Panc1 (cell line): ENCODE results near the gene UACA. TPM values are rescaled to one million over a fixed set of nuclear protein-coding genes. Genes with fewer than 3 reads are reported as not detected.
A peak's percentile ranks its signal among the peaks of the same experiment; 100 is the strongest.

Experiments used
- ATAC-seq: fragments of 200-7000 bp; cut with Tn5 transposase; 2 replicates; pipeline ENCODE4 v1.9.1; 2020; ENCODE audit warnings: mild to moderate bottlenecking, moderate library complexity
- BruUV-seq: library from RNA; stranded (reverse); fragments of 400-500 nt; replicated peaks from 2 replicates; lab custom pipeline; 2021; lab: Mats Ljungman, UMichigan
- CTCF ChIA-PET: fragments of 300-600 bp; sonication (Branson Sonifier 250); formaldehyde crosslinking; loops from one replicate; lab custom pipeline; 2022; ENCODE audit warnings: antibody characterized with exemption; lab: Charles Lee
- POLR2A ChIA-PET: fragments of 300-600 bp; sonication (Branson Sonifier 250); formaldehyde crosslinking; loops from one replicate; lab custom pipeline; 2022; ENCODE audit warnings: antibody characterized with exemption; lab: Charles Lee
- DNase-seq: peaks from one replicate; pipeline ENCODE4 v3.0.0-alpha.2; 2010; ENCODE audit warnings: low read depth, low spot score
- H3K27ac ChIP-seq: 2 replicates; pipeline ENCODE4 v1.5.1; 2011; ENCODE audit warnings: mild to moderate bottlenecking, low read length, inconsistent platforms
- H3K27me3 ChIP-seq: fragments of 200-500 bp; sonication (Bioruptor generic); 2 replicates; pipeline ENCODE4 v1.6.0; 2014; ENCODE audit warnings: low read length, inconsistent platforms; ENCODE audit not compliant: control insufficient read depth, insufficient read depth
- H3K36me3 ChIP-seq: fragments of 200-500 bp; sonication (Bioruptor generic); 2 replicates; pipeline ENCODE4 v1.5.1; 2014; ENCODE audit warnings: inconsistent platforms, mild to moderate bottlenecking, low read length, moderate library complexity; ENCODE audit not compliant: control insufficient read depth, insufficient read depth
- H3K4me1 ChIP-seq: 2 replicates; pipeline ENCODE4 v1.5.1; 2011; ENCODE audit warnings: inconsistent platforms, mild to moderate bottlenecking, low read length, moderate library complexity; ENCODE audit not compliant: control insufficient read depth, insufficient read depth
- H3K4me3 ChIP-seq, 2 experiments: 2 replicates each; pipeline ENCODE4 v1.5.1; 2011 to 2012; ENCODE audit warnings: low read depth in 2 of 2, low read length in 2 of 2, mild to moderate bottlenecking in 2 of 2, inconsistent platforms in 1 of 2, moderate library complexity in 1 of 2
- H3K9me3 ChIP-seq: fragments of 200-500 bp; sonication (Bioruptor generic); 2 replicates; pipeline ENCODE4 v1.5.1; 2014; ENCODE audit warnings: low read depth, mild to moderate bottlenecking, inconsistent platforms, low read length, moderate library complexity; ENCODE audit not compliant: control insufficient read depth, insufficient read depth
- POLR2AphosphoS5 ChIP-seq: IDR thresholded peaks from 2 replicates; pipeline ENCODE4 v1.6.1; 2012; ENCODE audit warnings: mild to moderate bottlenecking, low read depth, low read length, moderate library complexity
- REST ChIP-seq, 2 experiments: IDR thresholded peaks; 2 replicates each; pipeline ENCODE4 v1.6.1; 2011 to 2012; ENCODE audit warnings: low read depth in 2 of 2, control low read depth in 1 of 2, low read length in 1 of 2, mild to moderate bottlenecking in 1 of 2, moderate library complexity in 1 of 2; ENCODE audit not compliant: insufficient read depth in 1 of 2
- SIN3A ChIP-seq: IDR thresholded peaks from 2 replicates; pipeline ENCODE4 v1.6.1; 2012; ENCODE audit warnings: low read depth, mild to moderate bottlenecking, low read length, moderate library complexity, borderline replicate concordance; ENCODE audit not compliant: insufficient read depth
- TCF7L2 ChIP-seq: IDR thresholded peaks from 2 replicates; pipeline ENCODE4 v1.6.1; 2011; ENCODE audit warnings: mild to moderate bottlenecking, low read depth, low read length, inconsistent platforms
- in situ Hi-C: cut with HindIII; loops from 2 replicates; pipeline ENCODE4 v1.10.0; 2016; ENCODE audit warnings: low sequenced_read_pairs, low pct_unique_long_range_greater_than_20kb
- intact Hi-C: fragments of 100-400 bp; cut with micrococcal nuclease; formaldehyde crosslinking; loops from one replicate; pipeline ENCODE4 v1.10.0; 2022; ENCODE audit not compliant: unreplicated experiment
- total RNA-seq: library from RNA; stranded (reverse); gene quantifications from one replicate; pipeline ENCODE4 v1.2.1, GENCODE V29; 2021; ENCODE audit not compliant: unreplicated experiment
- TF ChIP-seq, protein P1 (sequence below): fragments of 450-650 bp; IDR thresholded peaks from 2 replicates; pipeline ENCODE4 v1.5.1; 2017; ENCODE audit warnings: mild to moderate bottlenecking

The UACA gene
- total RNA-seq, 1 experiment from 2014 or later = 303 TPM

- TF ChIP-seq REST (IDR thresholded peaks at IDR 0.05; ENCODE audit: insufficient read depth in 1 of 2, low read depth in 2 of 2, low read length in 1 of 2) = no peak
- TF ChIP-seq, protein P1, sequence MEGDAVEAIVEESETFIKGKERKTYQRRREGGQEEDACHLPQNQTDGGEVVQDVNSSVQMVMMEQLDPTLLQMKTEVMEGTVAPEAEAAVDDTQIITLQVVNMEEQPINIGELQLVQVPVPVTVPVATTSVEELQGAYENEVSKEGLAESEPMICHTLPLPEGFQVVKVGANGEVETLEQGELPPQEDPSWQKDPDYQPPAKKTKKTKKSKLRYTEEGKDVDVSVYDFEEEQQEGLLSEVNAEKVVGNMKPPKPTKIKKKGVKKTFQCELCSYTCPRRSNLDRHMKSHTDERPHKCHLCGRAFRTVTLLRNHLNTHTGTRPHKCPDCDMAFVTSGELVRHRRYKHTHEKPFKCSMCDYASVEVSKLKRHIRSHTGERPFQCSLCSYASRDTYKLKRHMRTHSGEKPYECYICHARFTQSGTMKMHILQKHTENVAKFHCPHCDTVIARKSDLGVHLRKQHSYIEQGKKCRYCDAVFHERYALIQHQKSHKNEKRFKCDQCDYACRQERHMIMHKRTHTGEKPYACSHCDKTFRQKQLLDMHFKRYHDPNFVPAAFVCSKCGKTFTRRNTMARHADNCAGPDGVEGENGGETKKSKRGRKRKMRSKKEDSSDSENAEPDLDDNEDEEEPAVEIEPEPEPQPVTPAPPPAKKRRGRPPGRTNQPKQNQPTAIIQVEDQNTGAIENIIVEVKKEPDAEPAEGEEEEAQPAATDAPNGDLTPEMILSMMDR = no peak
- TF ChIP-seq POLR2AphosphoS5 = no peak
- TF ChIP-seq TCF7L2 = no peak
- TF ChIP-seq SIN3A = no peak
- in situ Hi-C loops = no loop called here
- H3K4me3 ChIP-seq = no peak overlapping the region
- POLR2A ChIA-PET = interaction anchor here (0.7 kb wide), 2 partner anchors 22 to 1644 kb away, joined by 3 to 5 read pairs; no protein-coding TSS in a partner anchor
- intact Hi-C loops = no loop called here
- H3K36me3 ChIP-seq = no peaks in the 10 kb centered on the region
- no TSS peak for BruUV-seq
- no peak overlapping the region for H3K27ac ChIP-seq
- H3K27me3 ChIP-seq = no peaks in the 10 kb centered on the region
- CTCF ChIA-PET = no interaction called here
- H3K9me3 ChIP-seq = no peaks in the 10 kb centered on the region
- H3K4me1 ChIP-seq = peaks cover 28% of the 10 kb centered on the region
- no peak for DNase-seq
- no peak for ATAC-seq
Observed at GRCh38 chr15:70772402-70772801, 9.0 kb upstream of the UACA start.

- in situ Hi-C loops (no loop called here), intact Hi-C loops (no loop called here)
- CTCF ChIA-PET = interaction anchor here (0.6 kb wide), 1 partner anchor 10 kb away, joined by 3 read pairs; no protein-coding TSS in a partner anchor
- H3K27ac ChIP-seq = peak overlapping the region; percentile 82
- no peaks in the 10 kb centered on the region for H3K36me3 ChIP-seq
- no peak overlapping the region for H3K4me3 ChIP-seq
- DNase-seq (no peak), ATAC-seq (peak; percentile 91)
- no TSS peak for BruUV-seq
- peaks cover 36% of the 10 kb centered on the region for H3K4me1 ChIP-seq
- no peaks in the 10 kb centered on the region for H3K27me3 ChIP-seq
- POLR2A ChIA-PET = interaction anchor here (0.8 kb wide), 1 partner anchor 19 kb away, joined by 7 read pairs; no protein-coding TSS in a partner anchor
- no peaks in the 10 kb centered on the region for H3K9me3 ChIP-seq
- no peak for TF ChIP-seq SIN3A
- TF ChIP-seq, protein P1 = no peak
- no peak for TF ChIP-seq REST (IDR thresholded peaks at IDR 0.05; ENCODE audit: insufficient read depth in 1 of 2, low read depth in 2 of 2, low read length in 1 of 2)
- TF ChIP-seq POLR2AphosphoS5 = no peak
- TF ChIP-seq TCF7L2 = no peak
Observed at GRCh38 chr15:70770863-70771262, 7.5 kb upstream of the UACA start.
